AG09309 (cell line): ENCODE results near the gene ZC3H11A.
"Not testable (repeated sequence)": the region's sequence is repeated elsewhere in the genome, so short reads cannot be mapped to it uniquely, and the experiment has no call there.

Experiments used
- DNase-seq: peaks from one replicate; pipeline ENCODE4 v3.0.0-alpha.2; 2010; ENCODE audit warnings: low read depth
- H3K4me3 ChIP-seq: 2 replicates; pipeline ENCODE4 v1.5.1; 2011; ENCODE audit warnings: mild to moderate bottlenecking, low read depth, low read length, moderate library complexity; ENCODE audit not compliant: control insufficient read depth
- CTCF ChIP-seq: IDR thresholded peaks from 2 replicates; pipeline ENCODE4 v1.5.1; 2011; ENCODE audit warnings: mild to moderate bottlenecking, low read depth, low read length, inconsistent platforms; ENCODE audit not compliant: insufficient read depth, control insufficient read depth; ENCODE audit errors: missing control alignments

ZC3H11A gene

DNA sequence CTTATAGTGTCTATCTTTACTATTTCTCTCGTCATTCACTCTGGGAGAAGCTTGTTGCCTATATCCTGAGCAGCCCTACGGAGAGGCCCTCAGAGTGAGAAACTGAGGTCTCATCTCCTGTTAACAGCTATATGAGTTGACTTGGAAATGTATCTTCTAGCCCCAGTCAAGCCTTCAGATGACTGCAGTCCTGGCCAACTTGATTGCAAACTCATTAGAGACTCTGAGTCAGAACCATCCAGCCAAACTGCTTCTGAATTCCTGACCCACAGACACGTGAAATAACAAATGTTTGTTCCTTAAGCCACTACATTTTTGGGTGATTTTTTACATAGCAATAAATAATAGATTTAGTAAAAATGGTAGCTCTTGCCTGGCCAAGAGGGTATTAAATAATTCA lies 3.9 kb upstream of the ZC3H11A start:
- no peak for TF ChIP-seq CTCF
- H3K4me3 ChIP-seq, result no peak overlapping the region
- DNase-seq, result no peak

DNA sequence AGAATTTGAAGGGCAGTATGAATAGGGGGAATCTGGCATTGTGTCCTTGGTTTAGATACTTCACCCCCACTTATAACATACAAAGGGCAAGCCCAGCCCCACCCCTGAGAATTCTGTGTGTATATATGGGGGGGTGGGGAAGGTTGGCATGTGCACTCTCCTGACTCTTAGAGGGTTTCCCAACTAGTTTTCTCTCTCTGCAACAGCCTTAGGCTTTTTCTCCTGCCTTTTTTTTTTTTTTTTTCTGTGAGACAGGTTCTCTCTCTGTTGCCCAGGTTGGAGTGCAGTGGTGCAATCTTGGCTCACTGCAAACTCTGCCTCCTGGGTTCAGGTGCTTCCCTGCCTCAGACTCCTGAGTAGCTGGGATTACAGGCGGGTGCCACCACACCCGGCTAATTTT lies 2.9 kb upstream of the ZC3H11A start:
- no peak for DNase-seq
- no peak for TF ChIP-seq CTCF
- no peak overlapping the region for H3K4me3 ChIP-seq

DNA sequence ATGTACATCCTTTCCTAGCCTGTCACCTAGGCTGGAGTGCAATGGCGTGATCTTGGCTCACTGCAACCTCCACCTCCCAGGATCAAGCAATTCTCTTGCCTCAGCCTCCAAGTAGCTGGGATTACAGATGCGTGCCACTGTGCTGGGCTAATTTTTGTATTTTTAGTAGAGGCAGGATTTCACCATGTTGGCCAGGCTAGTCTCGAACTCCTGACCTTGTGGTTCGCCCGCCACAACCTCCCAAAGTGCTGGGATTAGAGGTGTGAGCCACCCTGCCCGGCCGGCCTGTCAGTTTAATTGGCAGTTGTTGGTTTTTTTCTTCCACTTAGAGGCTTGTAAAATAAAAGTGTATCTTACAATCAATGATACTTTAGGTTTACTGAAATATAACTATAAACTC lies 1.9 kb upstream of the ZC3H11A start:
- H3K4me3 ChIP-seq, DNase-seq: not testable (repeated sequence)

DNA sequence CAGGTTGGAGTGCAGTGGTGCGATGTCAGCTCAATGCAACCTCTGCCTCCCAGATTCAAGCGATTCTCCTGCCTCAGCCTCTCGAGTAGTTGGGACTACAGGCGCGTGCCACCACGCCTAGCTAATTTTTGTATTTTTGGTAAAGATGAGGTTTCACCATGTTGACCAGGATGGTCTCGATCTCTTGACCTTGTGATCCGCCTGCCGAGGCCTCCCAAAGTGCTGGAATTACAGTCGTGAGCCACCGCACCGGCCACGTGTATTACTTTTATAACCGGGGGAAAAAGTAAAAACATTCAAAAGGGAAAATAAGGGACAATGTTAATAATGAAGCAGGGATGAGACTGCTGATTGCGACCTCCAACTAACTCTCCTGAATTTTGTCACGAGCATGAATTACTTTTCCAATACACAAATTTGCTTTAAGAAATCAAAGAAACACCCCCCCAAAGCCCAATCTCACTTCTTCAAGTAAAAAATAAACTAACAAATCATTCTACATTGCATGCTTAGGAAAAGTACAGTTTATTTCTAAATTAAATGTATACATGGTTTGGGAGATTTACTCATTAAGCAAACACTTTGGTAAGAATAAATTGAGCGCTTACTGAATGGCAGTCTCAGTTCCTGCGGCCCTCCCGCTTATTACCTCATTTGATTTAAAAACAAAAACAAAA lies 521 bp upstream of the ZC3H11A start:
- DNase-seq, result no peak
- H3K4me3 ChIP-seq, result peak overlapping the region; percentile 74
- TF ChIP-seq CTCF, result no peak

DNA sequence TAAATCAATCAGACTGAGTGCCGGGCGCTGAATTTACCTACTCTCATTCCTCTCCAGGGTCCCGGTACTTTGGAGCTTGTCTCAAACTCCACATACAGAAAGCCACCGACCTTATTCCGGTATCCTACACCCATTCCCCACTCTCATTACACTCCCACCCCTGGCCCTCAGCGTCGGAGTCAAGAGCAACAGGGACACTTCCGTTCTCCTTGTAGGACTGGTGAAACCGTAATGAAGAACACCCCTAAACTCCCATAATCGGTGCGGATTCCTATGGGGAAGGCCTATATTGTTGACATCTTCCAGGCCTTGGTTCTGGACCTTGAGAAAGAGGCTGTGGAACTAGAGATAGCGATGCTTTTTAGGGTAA lies 798 bp downstream of the ZC3H11A start:
- no peak for DNase-seq
- TF ChIP-seq CTCF, result no peak
- peak overlapping the region; percentile 74 for H3K4me3 ChIP-seq

DNA sequence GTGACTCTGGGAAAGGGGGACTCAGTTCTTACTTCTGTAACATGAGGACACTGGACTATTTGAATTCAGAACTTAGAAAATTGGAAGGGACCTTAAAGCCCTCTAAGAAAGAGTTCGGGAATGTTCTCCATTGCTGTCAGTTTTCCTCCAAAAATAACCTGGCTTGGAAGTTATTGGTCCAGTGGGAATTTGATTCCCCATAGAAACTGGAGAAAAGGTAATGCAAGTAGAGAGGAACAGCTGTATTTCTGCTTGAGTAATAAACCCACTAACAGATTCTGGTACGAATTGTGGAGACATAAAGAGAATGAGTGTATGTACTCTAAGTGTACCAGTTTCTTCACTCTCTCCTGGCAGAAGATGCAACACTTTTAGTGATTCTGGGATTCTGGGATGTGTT lies 1.8 kb downstream of the ZC3H11A start:
- DNase-seq, result no peak
- peak overlapping the region; percentile 74 for H3K4me3 ChIP-seq
- no peak for TF ChIP-seq CTCF

DNA sequence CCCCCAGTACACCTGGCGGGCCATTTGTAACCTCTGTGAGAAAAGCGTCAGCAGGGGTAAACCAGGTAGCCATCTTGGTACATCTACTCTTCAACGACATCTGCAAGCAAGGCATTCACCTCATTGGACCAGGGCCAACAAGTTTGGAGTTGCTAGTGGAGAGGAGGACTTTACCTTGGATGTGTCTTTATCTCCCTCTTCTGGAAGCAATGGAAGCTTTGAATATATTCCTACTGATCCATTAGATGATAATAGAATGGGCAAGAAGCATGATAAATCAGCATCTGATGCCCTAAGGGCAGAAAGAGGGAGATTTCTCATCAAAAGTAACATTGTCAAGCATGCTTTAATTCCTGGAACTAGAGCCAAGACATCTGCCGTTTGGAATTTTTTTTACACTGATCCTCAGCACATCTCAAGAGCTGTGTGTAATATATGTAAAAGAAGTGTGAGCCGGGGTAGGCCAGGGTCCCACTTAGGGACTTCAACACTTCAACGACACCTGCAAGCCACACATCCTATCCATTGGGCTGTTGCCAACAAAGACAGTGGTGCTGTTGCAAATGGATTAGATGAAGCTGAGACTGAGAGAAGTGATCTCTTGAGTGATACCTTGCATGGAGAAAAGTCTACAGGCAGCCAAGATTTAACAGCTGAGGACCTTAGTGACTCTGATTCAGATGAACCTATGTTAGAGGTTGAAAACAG lies 2.7 kb downstream of the ZC3H11A start:
- no peak for DNase-seq
- TF ChIP-seq CTCF, result no peak
- H3K4me3 ChIP-seq, result no peak overlapping the region
